AG09319 (cell line): ENCODE data around the gene NPC1.
"Not testable (repeated sequence)": the region's sequence is repeated elsewhere in the genome, so short reads cannot be mapped to it uniquely, and the experiment has no call there.

ENCODE experiments used
- DNase-seq: peaks from one replicate; pipeline ENCODE4 v3.0.0-alpha.2; 2010; ENCODE audit warnings: low read depth; ENCODE audit errors: extremely low read depth
- CTCF ChIP-seq: IDR thresholded peaks from 2 replicates; pipeline ENCODE4 v1.5.1; 2011; ENCODE audit warnings: low read depth, mild to moderate bottlenecking, inconsistent platforms, low read length, moderate library complexity

The NPC1 gene

GRCh38 chr18:23519734-23520133 lies 66.6 kb downstream of the NPC1 start:
- no peak for TF ChIP-seq CTCF
- no peak for DNase-seq

GRCh38 chr18:23515911-23516546 lies 70.3 kb downstream of the NPC1 start:
- peak; percentile 52 for DNase-seq
- TF ChIP-seq CTCF: peak; percentile 92

GRCh38 chr18:23512641-23513040 lies 73.7 kb downstream of the NPC1 start:
- TF ChIP-seq CTCF: no peak
- DNase-seq: no peak

GRCh38 chr18:23512216-23512615 lies 74.1 kb downstream of the NPC1 start:
- DNase-seq: not testable (repeated sequence)

- DNase-seq: not testable (repeated sequence)
Measured at GRCh38 chr18:23510923-23511322, 75.4 kb downstream of the NPC1 start.

GRCh38 chr18:23506393-23506792 lies 79.9 kb downstream of the NPC1 start:
- no peak for DNase-seq
- TF ChIP-seq CTCF: no peak

GRCh38 chr18:23504720-23505119 lies 81.6 kb downstream of the NPC1 start:
- DNase-seq: no peak
- TF ChIP-seq CTCF: no peak

- DNase-seq: no peak
- no peak for TF ChIP-seq CTCF
Measured at GRCh38 chr18:23503963-23504344, 82.4 kb downstream of the NPC1 start.
